ENCODE results near the gene PARD3. TPM values are rescaled to one million over a fixed set of nuclear protein-coding genes. Genes with fewer than 3 reads are reported as not detected.
"Not testable (repeated sequence)": the region's sequence is repeated elsewhere in the genome, so short reads cannot be mapped to it uniquely, and the experiment has no call there.

PARD3 gene
- total and polyA plus RNA-seq, 7 donors, result 20.2 to 84.4 (median 53.4) TPM

- peaks cover 0 to 47% of the 10 kb centered on the region in 2 donors for H3K36me3 ChIP-seq (ENCODE audit: insufficient read depth in 1 of 2, low read depth in 1 of 2)
These were observed 456.2 kb downstream of the PARD3 start for GRCh38 chr10:34358729-34359434.

GRCh38 chr10:34356463-34356862 is 458.6 kb downstream of the PARD3 start:
- no peak overlapping the region for H3K4me3 ChIP-seq
- peaks cover 0 to 43% of the 10 kb centered on the region in 2 donors for H3K36me3 ChIP-seq (ENCODE audit: insufficient read depth in 1 of 2, low read depth in 1 of 2)
- no peak for ATAC-seq
- H3K27ac ChIP-seq, result no peak overlapping the region
- TF ChIP-seq CTCF (IDR thresholded peaks at IDR 0.05), result no peak
- H3K27me3 ChIP-seq (ENCODE audit: insufficient read depth in 3 of 3, low read length in 2 of 3), result no peaks in the 10 kb centered on the region
- no peaks in the 10 kb centered on the region for H3K9me3 ChIP-seq
- no peak for DNase-seq
- no peaks in the 10 kb centered on the region for H3K4me1 ChIP-seq
- intact Hi-C loops (cut with DNase I), result no loop called here

More at GRCh38 chr10:34358729-34359434, 456.2 kb downstream of the PARD3 start:
- no peaks in the 10 kb centered on the region for H3K27me3 ChIP-seq (ENCODE audit: insufficient read depth in 3 of 3, low read length in 2 of 3)
- WGBS, 3 donors, result 82 to 95% (median 91%) methylated on average over 2 of the region's 2 CpGs
- H3K4me3 ChIP-seq, result no peak overlapping the region
- intact Hi-C loops (cut with DNase I), result no loop called here
- H3K27ac ChIP-seq, result no peak overlapping the region
- no peak for DNase-seq
- no peak for ATAC-seq
- H3K4me1 ChIP-seq, result no peaks in the 10 kb centered on the region
- H3K9me3 ChIP-seq, result no peaks in the 10 kb centered on the region
- no peak for TF ChIP-seq CTCF (IDR thresholded peaks at IDR 0.05)

GRCh38 chr10:34353530-34353929 is 461.6 kb downstream of the PARD3 start:
- H3K36me3 ChIP-seq (ENCODE audit: insufficient read depth in 1 of 2, low read depth in 1 of 2), result peaks cover 0 to 21% of the 10 kb centered on the region in 2 donors
- intact Hi-C loops (cut with DNase I); H3K9me3 ChIP-seq; H3K4me1 ChIP-seq; H3K4me3 ChIP-seq; H3K27me3 ChIP-seq (ENCODE audit: insufficient read depth in 3 of 3, low read length in 2 of 3); H3K27ac ChIP-seq; DNase-seq; ATAC-seq: not testable (repeated sequence)
- 96 to 99% (median 97%) methylated on average over 4 of the region's 4 CpGs for WGBS, 3 donors

- peaks cover 0 to 13% of the 10 kb centered on the region in 2 donors for H3K36me3 ChIP-seq (ENCODE audit: insufficient read depth in 1 of 2, low read depth in 1 of 2)
- intact Hi-C loops (cut with DNase I); DNase-seq; ATAC-seq; H3K4me1 ChIP-seq; H3K27me3 ChIP-seq (ENCODE audit: insufficient read depth in 3 of 3, low read length in 2 of 3); H3K27ac ChIP-seq; H3K9me3 ChIP-seq; H3K4me3 ChIP-seq: not testable (repeated sequence)
- 95 to 98% (median 96%) methylated on average over 29 to 45 of the region's 45 CpGs for WGBS, 3 donors
These were observed 462.4 kb downstream of the PARD3 start for GRCh38 chr10:34352599-34353204.

DNA sequence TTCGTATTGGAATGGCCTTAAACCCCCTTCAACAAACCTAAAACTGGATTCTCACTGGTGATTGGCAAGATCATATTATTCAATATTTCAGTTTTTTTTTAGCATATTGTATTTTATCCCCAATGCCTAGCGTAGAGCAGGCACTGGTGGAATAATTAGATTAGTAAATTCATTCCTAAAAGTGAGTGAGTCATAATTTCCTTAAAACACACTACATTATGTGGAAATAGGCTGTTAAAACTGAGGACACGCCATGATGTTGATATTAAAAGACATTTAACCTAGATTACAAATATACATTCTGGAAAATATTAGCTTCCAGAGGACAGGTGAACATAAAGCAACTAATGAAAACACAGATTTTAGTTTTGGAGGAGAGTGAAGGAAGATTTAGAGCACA is 463.9 kb downstream of the PARD3 start:
- ATAC-seq (no peak), DNase-seq (no peak)
- no peak overlapping the region for H3K4me3 ChIP-seq
- no peak for TF ChIP-seq CTCF (IDR thresholded peaks at IDR 0.05)
- 78 to 87% (median 79%) methylated on average over 3 of the region's 3 CpGs for WGBS, 3 donors
- intact Hi-C loops (cut with DNase I), result no loop called here
- H3K27ac ChIP-seq, result no peak overlapping the region
- H3K4me1 ChIP-seq, result no peaks in the 10 kb centered on the region
- H3K9me3 ChIP-seq, result no peaks in the 10 kb centered on the region
- peaks cover 0 to 6% of the 10 kb centered on the region in 2 donors for H3K36me3 ChIP-seq (ENCODE audit: insufficient read depth in 1 of 2, low read depth in 1 of 2)
- H3K27me3 ChIP-seq (ENCODE audit: insufficient read depth in 3 of 3, low read length in 2 of 3), result no peaks in the 10 kb centered on the region
